Endothelial cell (in vitro differentiated cells): ENCODE results near the gene TSPAN3. TPM values are rescaled to one million over a fixed set of nuclear protein-coding genes. Genes with fewer than 3 reads are reported as not detected.

Experiments
- DNase-seq: peaks from one replicate; pipeline ENCODE4 v3.0.0; 2021; ENCODE audit warnings: low spot score
- H3K27ac Mint-ChIP-seq: one replicate; pipeline ENCODE4 v1.8.0; 2021; ENCODE audit warnings: mixed read lengths, inconsistent platforms; ENCODE audit not compliant: unreplicated experiment
- H3K27me3 Mint-ChIP-seq: one replicate; pipeline ENCODE4 v1.8.0; 2021; ENCODE audit warnings: mild to moderate bottlenecking, moderate library complexity, mixed read lengths, inconsistent platforms; ENCODE audit not compliant: unreplicated experiment
- H3K36me3 Mint-ChIP-seq: one replicate; pipeline ENCODE4 v1.8.0; 2021; ENCODE audit warnings: mild to moderate bottlenecking, low read depth, mixed read lengths, inconsistent platforms; ENCODE audit not compliant: unreplicated experiment
- H3K4me1 Mint-ChIP-seq: one replicate; pipeline ENCODE4 v1.8.0; 2021; ENCODE audit warnings: mild to moderate bottlenecking, mixed read lengths, inconsistent platforms; ENCODE audit not compliant: unreplicated experiment
- H3K4me3 Mint-ChIP-seq: one replicate; pipeline ENCODE4 v1.8.0; 2021; ENCODE audit warnings: mild to moderate bottlenecking, mixed read lengths, inconsistent platforms; ENCODE audit not compliant: unreplicated experiment
- H3K9me3 Mint-ChIP-seq: one replicate; pipeline ENCODE4 v1.8.0; 2021; ENCODE audit warnings: mixed read lengths, inconsistent platforms; ENCODE audit not compliant: unreplicated experiment
- total RNA-seq: library from RNA; stranded (reverse); fragmentation: NEBNext Ultra II Directional; extraction: Animal tissue kit (Norgen Biotek cat#: 25700); gene quantifications from one replicate; pipeline ENCODE4 v1.2.1, GENCODE V29; 2021; ENCODE audit not compliant: unreplicated experiment
- TF ChIP-seq, protein P1 (sequence below): fragments of 200-600 bp; sonication (generic); IDR thresholded peaks from one replicate; pipeline ENCODE4 v1.5.0; 2021; ENCODE audit warnings: antibody characterized with exemption; ENCODE audit not compliant: unreplicated experiment

The TSPAN3 gene
- total RNA-seq, 1 donor from 2014 or later, result 140 TPM

DNA sequence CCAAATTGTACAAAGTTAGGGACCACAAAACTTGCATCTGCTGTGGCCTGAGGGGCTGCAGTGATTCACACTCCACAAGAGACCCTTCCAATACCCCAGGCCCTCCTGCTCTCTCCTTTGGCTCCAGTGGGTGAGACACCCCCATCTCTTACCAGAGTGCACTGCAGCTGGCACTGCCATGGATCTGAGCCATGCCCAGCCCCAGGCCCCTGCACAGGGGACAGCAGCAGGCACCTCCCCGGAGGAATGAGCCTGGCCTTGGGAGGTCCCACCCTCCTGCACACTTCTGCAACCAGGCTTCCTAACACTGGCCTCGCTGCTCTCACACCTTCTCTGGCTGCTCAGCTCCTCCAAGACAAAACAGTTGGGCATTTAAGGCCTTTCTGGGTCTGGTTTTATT lies 16.3 kb upstream of the TSPAN3 start:
- Mint-ChIP-seq H3K9me3 (no peaks in the 10 kb centered on the region), H3K36me3 (no peaks in the 10 kb centered on the region), H3K4me3 (no peak overlapping the region), H3K4me1 (peaks cover 4% of the 10 kb centered on the region), H3K27me3 (no peaks in the 10 kb centered on the region), H3K27ac (no peak overlapping the region)
- DNase-seq, result no peak
- TF ChIP-seq, protein P1, sequence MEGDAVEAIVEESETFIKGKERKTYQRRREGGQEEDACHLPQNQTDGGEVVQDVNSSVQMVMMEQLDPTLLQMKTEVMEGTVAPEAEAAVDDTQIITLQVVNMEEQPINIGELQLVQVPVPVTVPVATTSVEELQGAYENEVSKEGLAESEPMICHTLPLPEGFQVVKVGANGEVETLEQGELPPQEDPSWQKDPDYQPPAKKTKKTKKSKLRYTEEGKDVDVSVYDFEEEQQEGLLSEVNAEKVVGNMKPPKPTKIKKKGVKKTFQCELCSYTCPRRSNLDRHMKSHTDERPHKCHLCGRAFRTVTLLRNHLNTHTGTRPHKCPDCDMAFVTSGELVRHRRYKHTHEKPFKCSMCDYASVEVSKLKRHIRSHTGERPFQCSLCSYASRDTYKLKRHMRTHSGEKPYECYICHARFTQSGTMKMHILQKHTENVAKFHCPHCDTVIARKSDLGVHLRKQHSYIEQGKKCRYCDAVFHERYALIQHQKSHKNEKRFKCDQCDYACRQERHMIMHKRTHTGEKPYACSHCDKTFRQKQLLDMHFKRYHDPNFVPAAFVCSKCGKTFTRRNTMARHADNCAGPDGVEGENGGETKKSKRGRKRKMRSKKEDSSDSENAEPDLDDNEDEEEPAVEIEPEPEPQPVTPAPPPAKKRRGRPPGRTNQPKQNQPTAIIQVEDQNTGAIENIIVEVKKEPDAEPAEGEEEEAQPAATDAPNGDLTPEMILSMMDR, result no peak

DNA sequence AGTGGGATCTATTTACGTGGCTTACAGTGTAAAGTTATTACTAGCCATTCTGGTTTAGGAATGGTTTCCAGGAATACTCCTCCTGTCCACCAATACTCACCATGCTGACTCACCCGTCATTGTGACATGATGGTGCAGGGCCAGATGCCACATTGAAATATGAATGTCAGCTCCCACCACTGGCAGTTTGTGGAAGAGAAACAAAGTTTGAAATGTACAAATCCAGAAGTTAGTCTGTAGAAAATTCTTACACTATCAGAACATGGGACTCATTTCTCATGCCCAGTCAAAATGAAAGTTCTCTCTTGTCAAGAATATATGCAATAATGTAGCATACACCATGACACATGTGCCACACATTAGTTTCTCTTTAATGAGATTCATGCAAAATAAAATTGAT lies 14.4 kb upstream of the TSPAN3 start:
- no peaks in the 10 kb centered on the region for H3K9me3 Mint-ChIP-seq
- no peak overlapping the region for H3K4me3 Mint-ChIP-seq
- no peak overlapping the region for H3K27ac Mint-ChIP-seq
- no peak for DNase-seq
- TF ChIP-seq, protein P1, result no peak
- H3K27me3 Mint-ChIP-seq, result no peaks in the 10 kb centered on the region
- no peaks in the 10 kb centered on the region for H3K36me3 Mint-ChIP-seq
- H3K4me1 Mint-ChIP-seq, result peaks cover 4% of the 10 kb centered on the region

DNA sequence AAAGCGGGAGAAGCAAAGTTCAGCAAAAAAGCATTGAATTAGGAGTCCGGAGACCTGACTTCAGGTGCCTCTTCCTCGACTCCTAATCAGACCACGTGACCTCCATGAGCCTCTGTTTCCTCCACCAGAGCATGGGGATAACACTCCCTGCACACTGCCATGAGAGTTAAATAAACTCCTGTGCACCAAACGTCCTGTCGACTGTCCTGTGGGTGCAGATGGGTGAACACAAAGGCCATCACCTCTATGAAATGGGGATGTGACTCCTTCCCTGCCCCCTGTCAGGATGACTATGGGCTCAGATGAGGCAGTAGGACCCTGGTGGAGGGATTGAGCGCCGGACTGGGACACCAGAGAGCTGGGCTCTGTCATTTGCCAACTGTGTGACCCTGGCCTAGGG lies 13.5 kb upstream of the TSPAN3 start:
- no peak overlapping the region for H3K27ac Mint-ChIP-seq
- no peak for DNase-seq
- no peaks in the 10 kb centered on the region for H3K36me3 Mint-ChIP-seq
- no peak overlapping the region for H3K4me3 Mint-ChIP-seq
- no peaks in the 10 kb centered on the region for H3K27me3 Mint-ChIP-seq
- H3K4me1 Mint-ChIP-seq, result peaks cover 4% of the 10 kb centered on the region
- no peaks in the 10 kb centered on the region for H3K9me3 Mint-ChIP-seq
- TF ChIP-seq, protein P1, result no peak

DNA sequence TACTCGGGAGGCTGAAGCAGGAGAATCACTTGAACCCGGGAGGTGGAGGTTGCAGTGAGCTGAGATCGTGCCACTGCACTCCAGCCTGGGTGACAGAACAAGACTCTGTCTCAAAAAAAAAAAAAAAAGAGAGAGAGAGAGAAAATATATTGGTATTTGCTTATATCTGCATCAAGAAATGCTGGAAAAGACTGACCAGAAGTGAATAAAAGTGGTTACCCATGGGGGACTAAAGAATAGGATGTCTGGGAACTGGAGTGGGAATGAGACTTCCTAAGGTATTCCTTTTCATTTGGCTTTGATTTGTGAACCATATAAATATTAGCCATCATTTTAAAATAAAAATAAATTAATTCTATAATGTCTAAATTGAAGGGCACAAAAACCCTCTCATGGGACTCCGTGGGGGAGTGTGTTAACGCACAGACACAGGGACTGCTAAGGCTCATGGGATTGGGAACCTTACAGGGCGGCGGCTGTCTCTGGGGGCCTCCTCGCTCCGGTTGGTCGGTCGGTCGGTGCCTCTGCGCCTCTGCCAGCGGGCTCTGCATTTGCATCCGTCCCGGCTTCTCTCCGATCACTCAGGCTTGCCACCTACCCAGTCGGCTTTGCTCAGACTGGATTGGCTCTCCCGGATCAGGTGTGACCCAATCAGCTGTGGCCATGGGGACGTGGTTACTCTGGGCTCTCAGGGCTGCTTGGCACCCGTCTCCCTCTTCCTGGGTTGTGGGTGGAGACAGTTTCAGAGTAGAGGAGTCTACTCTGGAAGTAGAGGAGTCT lies 12.7 kb upstream of the TSPAN3 start:
- H3K4me3 Mint-ChIP-seq, result no peak overlapping the region
- no peaks in the 10 kb centered on the region for H3K36me3 Mint-ChIP-seq
- H3K27ac Mint-ChIP-seq, result no peak overlapping the region
- no peaks in the 10 kb centered on the region for H3K9me3 Mint-ChIP-seq
- TF ChIP-seq, protein P1, result no peak
- peaks cover 1% of the 10 kb centered on the region for H3K27me3 Mint-ChIP-seq
- peak; percentile 23 for DNase-seq
- H3K4me1 Mint-ChIP-seq, result peaks cover 4% of the 10 kb centered on the region

DNA sequence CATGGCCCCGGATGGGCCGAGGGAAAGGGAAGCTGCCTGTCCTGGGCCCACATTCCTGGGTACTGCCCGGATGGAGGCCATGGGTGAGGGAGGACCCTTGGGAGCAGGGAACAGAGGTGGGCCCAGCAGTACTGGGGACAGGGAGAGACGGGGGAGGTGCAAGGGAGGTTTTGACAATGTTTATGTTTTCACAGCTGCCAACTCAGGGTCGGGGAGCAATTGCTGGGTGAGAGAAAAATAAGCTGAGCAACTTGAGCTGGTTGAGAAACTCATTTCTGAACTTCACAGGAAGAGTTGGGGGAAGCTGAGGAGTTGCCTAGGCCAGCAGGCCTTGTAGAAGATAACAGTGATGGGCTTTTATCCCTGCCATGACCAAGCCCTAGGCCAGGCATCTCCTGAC lies 11.1 kb upstream of the TSPAN3 start:
- TF ChIP-seq, protein P1, result no peak
- H3K9me3 Mint-ChIP-seq, result no peaks in the 10 kb centered on the region
- DNase-seq, result no peak
- H3K36me3 Mint-ChIP-seq, result no peaks in the 10 kb centered on the region
- H3K4me3 Mint-ChIP-seq, result no peak overlapping the region
- peaks cover 2% of the 10 kb centered on the region for H3K27me3 Mint-ChIP-seq
- H3K4me1 Mint-ChIP-seq, result peaks cover 4% of the 10 kb centered on the region
- H3K27ac Mint-ChIP-seq, result no peak overlapping the region
